Neural cell (in vitro differentiated cells): ENCODE measurements around the gene ITGA5. TPM values are rescaled to one million over a fixed set of nuclear protein-coding genes. Genes with fewer than 3 reads are reported as not detected.

Experiments used
- H2AFZ ChIP-seq: fragments of 200-600, 300-800 bp; sonication (generic), shearing (Covaris generic); 2 replicates; pipeline ENCODE4 v1.6.0; 2014; ENCODE audit warnings: low read depth, mild to moderate bottlenecking, antibody characterized with exemption, low read length, moderate library complexity
- H3F3A ChIP-seq: fragments of 200-600 bp; shearing (Covaris generic); 2 replicates; pipeline ENCODE4 v1.6.1; 2016; ENCODE audit warnings: mild to moderate bottlenecking, moderate library complexity, mixed read lengths, antibody characterized with exemption, low read length; ENCODE audit not compliant: insufficient read depth, poor library complexity, severe bottlenecking
- H3K27ac ChIP-seq: fragments of 200-600, 300-800 bp; sonication (generic), shearing (Covaris generic); 2 replicates; pipeline ENCODE4 v1.5.1; 2014; ENCODE audit warnings: mild to moderate bottlenecking, low read length, moderate library complexity
- H3K27me3 ChIP-seq: fragments of 300-800, 200-600 bp; sonication (generic), shearing (Covaris generic); 2 replicates; pipeline ENCODE4 v1.6.0; 2014; ENCODE audit warnings: mild to moderate bottlenecking, low read depth, low read length, moderate library complexity; ENCODE audit not compliant: insufficient read depth
- H3K36me3 ChIP-seq: fragments of 300-800, 200-600 bp; sonication (generic), shearing (Covaris generic); 2 replicates; pipeline ENCODE4 v1.5.1; 2014; ENCODE audit warnings: mild to moderate bottlenecking, antibody characterized with exemption, low read length, moderate library complexity; ENCODE audit not compliant: insufficient read depth
- H3K4me2 ChIP-seq: fragments of 300-800, 200-600 bp; sonication (generic), shearing (Covaris generic); 2 replicates; pipeline ENCODE4 v1.6.0; 2014; ENCODE audit warnings: mild to moderate bottlenecking, low read length
- H3K4me3 ChIP-seq: fragments of 300-800, 200-600 bp; sonication (generic), shearing (Covaris generic); 2 replicates; pipeline ENCODE4 v1.5.1; 2014; ENCODE audit warnings: mild to moderate bottlenecking, low read length, moderate library complexity
- H3K79me2 ChIP-seq: fragments of 200-600 bp; shearing (Covaris generic); replicated peaks from 2 replicates; pipeline ENCODE4 v1.6.0; 2014; ENCODE audit warnings: mild to moderate bottlenecking, low read length, moderate library complexity; ENCODE audit not compliant: insufficient read depth
- H3K9ac ChIP-seq: fragments of 300-800, 200-600 bp; sonication (generic), shearing (Covaris generic); 2 replicates; pipeline ENCODE4 v1.6.1; 2016; ENCODE audit warnings: mild to moderate bottlenecking, low read length, mixed read lengths
- H3K9me2 ChIP-seq: fragments of 200-600 bp; shearing (Covaris generic); 2 replicates; pipeline ENCODE4 v1.6.1; 2016; ENCODE audit warnings: mild to moderate bottlenecking, low read length, mixed read lengths; ENCODE audit not compliant: insufficient read depth
- H3K9me3 ChIP-seq: fragments of 200-600, 300-800 bp; sonication (generic), shearing (Covaris generic); 2 replicates; pipeline ENCODE4 v1.6.1; 2016; ENCODE audit warnings: mild to moderate bottlenecking, mixed run types, low read length, moderate library complexity, mixed read lengths
- H4K20me1 ChIP-seq: fragments of 200-600 bp; shearing (Covaris generic); 2 replicates; pipeline ENCODE4 v1.6.1; 2016; ENCODE audit warnings: mild to moderate bottlenecking, mixed run types; ENCODE audit not compliant: insufficient read depth
- EP300 ChIP-seq: fragments of 450-650 bp; conservative IDR thresholded peaks from 2 replicates; pipeline ENCODE4 v1.6.1; 2014; ENCODE audit warnings: antibody characterized with exemption, mild to moderate bottlenecking, moderate library complexity; ENCODE audit not compliant: poor library complexity, severe bottlenecking
- EZH2 ChIP-seq: fragments of 200-600, 300-800 bp; shearing (Covaris generic), sonication (generic); IDR thresholded peaks from 2 replicates; pipeline ENCODE4 v1.6.1; 2014; ENCODE audit warnings: antibody characterized with exemption, low read length, borderline replicate concordance, mild to moderate bottlenecking; ENCODE audit not compliant: insufficient read depth, poor library complexity, severe bottlenecking
- MXI1 ChIP-seq: fragments of 450-650 bp; conservative IDR thresholded peaks from 2 replicates; pipeline ENCODE4 v1.6.1; 2014; ENCODE audit warnings: antibody characterized with exemption, mild to moderate bottlenecking; ENCODE audit not compliant: poor library complexity, severe bottlenecking
- POLR2AphosphoS5 ChIP-seq: IDR thresholded peaks from 2 replicates; pipeline ENCODE4 v1.6.1; 2012
- RAD21 ChIP-seq: fragments of 450-650 bp; conservative IDR thresholded peaks from 2 replicates; pipeline ENCODE4 v1.6.1; 2014; ENCODE audit warnings: antibody characterized with exemption, mild to moderate bottlenecking, moderate library complexity
- REST ChIP-seq: IDR thresholded peaks from 2 replicates; pipeline ENCODE4 v1.6.1; 2012; ENCODE audit warnings: borderline replicate concordance
- SMC3 ChIP-seq: fragments of 450-650 bp; conservative IDR thresholded peaks from 2 replicates; pipeline ENCODE4 v1.6.1; 2014; ENCODE audit warnings: antibody characterized with exemption, mild to moderate bottlenecking, moderate library complexity; ENCODE audit not compliant: poor library complexity
- TAF1 ChIP-seq: IDR thresholded peaks from 2 replicates; pipeline ENCODE4 v1.6.1; 2012; ENCODE audit warnings: low read depth
- polyA plus RNA-seq: library from polyadenylated mRNA; depleted of rRNA; stranded (reverse); fragments of >200 nt; gene quantifications from 2 replicates; pipeline ENCODE4 v1.2.3, GENCODE V29; 2014
- TF ChIP-seq, protein P1 (sequence below): fragments of 450-650 bp; IDR thresholded peaks from 2 replicates; pipeline ENCODE4 v1.5.1; 2014; ENCODE audit warnings: antibody characterized with exemption, mild to moderate bottlenecking, moderate library complexity; ENCODE audit not compliant: poor library complexity, severe bottlenecking

Gene ITGA5
- polyA plus RNA-seq, 1 donor from 2014 or later = not detected

- Histone ChIP-seq H3K4me2 (no peak overlapping the region), H3K27ac (no peak overlapping the region), H3K9me2 (no peaks in the 10 kb centered on the region), H2AFZ (no peak overlapping the region), H3F3A (no peaks in the 10 kb centered on the region), H3K27me3 (no peaks in the 10 kb centered on the region), H3K79me2 (no peaks in the 10 kb centered on the region), H3K9ac (no peak overlapping the region), H3K36me3 (no peaks in the 10 kb centered on the region), H3K9me3 (no peaks in the 10 kb centered on the region), H4K20me1 (no peaks in the 10 kb centered on the region), H3K4me3 (no peak overlapping the region)
- TF ChIP-seq POLR2AphosphoS5 (no peak), RAD21 (no peak), SMC3 (no peak), MXI1 (no peak), REST (no peak), EZH2 (no peak), TAF1 (no peak), EP300 (no peak)
- TF ChIP-seq, protein P1, sequence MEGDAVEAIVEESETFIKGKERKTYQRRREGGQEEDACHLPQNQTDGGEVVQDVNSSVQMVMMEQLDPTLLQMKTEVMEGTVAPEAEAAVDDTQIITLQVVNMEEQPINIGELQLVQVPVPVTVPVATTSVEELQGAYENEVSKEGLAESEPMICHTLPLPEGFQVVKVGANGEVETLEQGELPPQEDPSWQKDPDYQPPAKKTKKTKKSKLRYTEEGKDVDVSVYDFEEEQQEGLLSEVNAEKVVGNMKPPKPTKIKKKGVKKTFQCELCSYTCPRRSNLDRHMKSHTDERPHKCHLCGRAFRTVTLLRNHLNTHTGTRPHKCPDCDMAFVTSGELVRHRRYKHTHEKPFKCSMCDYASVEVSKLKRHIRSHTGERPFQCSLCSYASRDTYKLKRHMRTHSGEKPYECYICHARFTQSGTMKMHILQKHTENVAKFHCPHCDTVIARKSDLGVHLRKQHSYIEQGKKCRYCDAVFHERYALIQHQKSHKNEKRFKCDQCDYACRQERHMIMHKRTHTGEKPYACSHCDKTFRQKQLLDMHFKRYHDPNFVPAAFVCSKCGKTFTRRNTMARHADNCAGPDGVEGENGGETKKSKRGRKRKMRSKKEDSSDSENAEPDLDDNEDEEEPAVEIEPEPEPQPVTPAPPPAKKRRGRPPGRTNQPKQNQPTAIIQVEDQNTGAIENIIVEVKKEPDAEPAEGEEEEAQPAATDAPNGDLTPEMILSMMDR = no peak
Measured at GRCh38 chr12:54426690-54427089, 7.6 kb upstream of the ITGA5 start.

DNA sequence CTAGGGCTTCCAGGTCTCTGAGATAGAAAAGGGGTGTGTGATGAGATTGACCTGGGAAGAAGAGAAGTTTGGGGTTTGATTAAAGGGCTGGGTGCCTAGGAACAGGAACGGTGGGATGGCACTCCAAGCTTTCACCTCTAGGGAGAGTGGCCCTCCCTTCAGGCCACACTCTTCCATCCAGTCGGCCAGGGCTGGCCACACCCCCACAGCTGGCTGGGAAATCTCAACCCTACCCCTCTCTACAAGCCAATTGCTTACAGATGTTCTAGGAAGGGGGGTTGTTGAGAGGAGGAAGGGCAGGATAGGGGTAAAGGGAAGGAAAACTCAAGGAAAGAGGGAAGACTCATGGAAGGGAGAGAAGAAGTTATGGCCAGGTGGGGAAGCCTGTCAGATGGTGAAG lies 6.6 kb upstream of the ITGA5 start:
- Histone ChIP-seq H3K9me2 (no peaks in the 10 kb centered on the region), H3K36me3 (no peaks in the 10 kb centered on the region), H3K27ac (no peak overlapping the region), H3K79me2 (no peaks in the 10 kb centered on the region), H3K9ac (no peak overlapping the region), H3K4me3 (no peak overlapping the region), H4K20me1 (no peaks in the 10 kb centered on the region), H2AFZ (no peak overlapping the region), H3K4me2 (no peak overlapping the region), H3F3A (no peaks in the 10 kb centered on the region), H3K27me3 (peaks cover under 1% of the 10 kb centered on the region), H3K9me3 (no peaks in the 10 kb centered on the region)
- TF ChIP-seq EP300 = no peak
- TF ChIP-seq TAF1 = no peak
- TF ChIP-seq MXI1 = no peak
- no peak for TF ChIP-seq REST
- TF ChIP-seq SMC3 = no peak
